Ascending aorta (tissue), 2 donors: ENCODE results near the gene ARFGEF2. TPM values are rescaled to one million over a fixed set of nuclear protein-coding genes. Genes with fewer than 3 reads are reported as not detected.

Experiments used
- DNase-seq, 2 donors: peaks; one replicate each; pipeline ENCODE4 v3.0.0-alpha.2; 2019; ENCODE audit warnings: low spot score in 2 of 2
- H3K27ac ChIP-seq, 2 donors: fragments of 200-600 bp; sonication (generic); one replicate each; pipeline ENCODE4 v1.5.1; 2016 to 2017; ENCODE audit warnings: mild to moderate bottlenecking in 1 of 2
- H3K27me3 ChIP-seq: fragments of 200-600 bp; sonication (generic); one replicate; pipeline ENCODE4 v1.5.1; 2017
- H3K36me3 ChIP-seq, 2 donors: fragments of 200-600 bp; sonication (generic); one replicate each; pipeline ENCODE4 v1.5.1; 2016
- H3K4me1 ChIP-seq, 2 donors: fragments of 200-600 bp; sonication (generic); one replicate each; pipeline ENCODE4 v1.5.1; 2016 to 2017; ENCODE audit warnings: mild to moderate bottlenecking in 1 of 2
- H3K4me3 ChIP-seq, 2 donors: fragments of 200-600 bp; sonication (generic); one replicate each; pipeline ENCODE4 v1.5.1; 2016 to 2017; ENCODE audit warnings: mild to moderate bottlenecking in 1 of 2
- H3K9me3 ChIP-seq, 2 donors: fragments of 200-600 bp; sonication (generic); one replicate each; pipeline ENCODE4 v1.5.1; 2016
- intact Hi-C: fragments of 100-400 bp; cut with DNase I; formaldehyde crosslinking; loops from one replicate; pipeline ENCODE4 v1.15.1; 2023
- total RNA-seq: library from RNA; depleted of rRNA; stranded (reverse); fragments of >200 nt; gene quantifications from one replicate; pipeline ENCODE4 v1.1.0, GENCODE V29; 2016
- TF ChIP-seq, protein P1 (sequence below), 3 experiments: fragments of 200-600 bp in 2 of 3; fragments of 450-650 bp in 1 of 3; sonication (generic) in 2 of 3; IDR thresholded peaks; one replicate each; pipeline ENCODE4 v1.5.1; 2016 to 2019; ENCODE audit warnings: antibody characterized with exemption in 3 of 3, mild to moderate bottlenecking in 1 of 3, moderate library complexity in 1 of 3

Gene ARFGEF2
- total RNA-seq, 1 donor from 2014 or later, result 7.9 TPM

DNA sequence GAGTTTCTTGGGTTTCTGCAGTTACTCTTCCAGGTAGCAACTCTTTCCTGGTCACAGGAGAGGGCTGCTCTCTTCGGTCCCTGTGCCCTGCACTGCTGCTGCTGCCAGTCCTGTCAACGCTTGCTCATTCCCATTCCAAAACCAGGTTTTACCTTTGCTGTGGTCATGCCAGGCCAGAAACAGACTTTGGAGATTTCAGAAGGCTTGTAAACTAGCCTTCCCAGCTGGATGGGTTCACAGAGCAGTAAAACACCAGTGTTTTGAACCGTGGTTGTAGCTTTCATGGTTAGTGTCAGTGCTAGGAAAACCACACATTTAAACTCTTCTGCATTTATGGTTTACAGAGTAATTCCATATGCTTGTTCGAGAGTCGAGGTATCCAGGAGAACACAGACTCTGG, 16.2 kb downstream of the ARFGEF2 start:
- TF ChIP-seq, protein P1, sequence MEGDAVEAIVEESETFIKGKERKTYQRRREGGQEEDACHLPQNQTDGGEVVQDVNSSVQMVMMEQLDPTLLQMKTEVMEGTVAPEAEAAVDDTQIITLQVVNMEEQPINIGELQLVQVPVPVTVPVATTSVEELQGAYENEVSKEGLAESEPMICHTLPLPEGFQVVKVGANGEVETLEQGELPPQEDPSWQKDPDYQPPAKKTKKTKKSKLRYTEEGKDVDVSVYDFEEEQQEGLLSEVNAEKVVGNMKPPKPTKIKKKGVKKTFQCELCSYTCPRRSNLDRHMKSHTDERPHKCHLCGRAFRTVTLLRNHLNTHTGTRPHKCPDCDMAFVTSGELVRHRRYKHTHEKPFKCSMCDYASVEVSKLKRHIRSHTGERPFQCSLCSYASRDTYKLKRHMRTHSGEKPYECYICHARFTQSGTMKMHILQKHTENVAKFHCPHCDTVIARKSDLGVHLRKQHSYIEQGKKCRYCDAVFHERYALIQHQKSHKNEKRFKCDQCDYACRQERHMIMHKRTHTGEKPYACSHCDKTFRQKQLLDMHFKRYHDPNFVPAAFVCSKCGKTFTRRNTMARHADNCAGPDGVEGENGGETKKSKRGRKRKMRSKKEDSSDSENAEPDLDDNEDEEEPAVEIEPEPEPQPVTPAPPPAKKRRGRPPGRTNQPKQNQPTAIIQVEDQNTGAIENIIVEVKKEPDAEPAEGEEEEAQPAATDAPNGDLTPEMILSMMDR (IDR thresholded peaks at IDR 0.05), result no peak
- peaks cover 6 to 13% of the 10 kb centered on the region in 2 donors for H3K36me3 ChIP-seq
- intact Hi-C loops, result no loop called here
- H3K27me3 ChIP-seq, result no peaks in the 10 kb centered on the region
- H3K4me3 ChIP-seq, result no peak overlapping the region
- DNase-seq, result no peak
- H3K4me1 ChIP-seq, result no peaks in the 10 kb centered on the region
- H3K9me3 ChIP-seq, result no peaks in the 10 kb centered on the region
- no peak overlapping the region for H3K27ac ChIP-seq

DNA sequence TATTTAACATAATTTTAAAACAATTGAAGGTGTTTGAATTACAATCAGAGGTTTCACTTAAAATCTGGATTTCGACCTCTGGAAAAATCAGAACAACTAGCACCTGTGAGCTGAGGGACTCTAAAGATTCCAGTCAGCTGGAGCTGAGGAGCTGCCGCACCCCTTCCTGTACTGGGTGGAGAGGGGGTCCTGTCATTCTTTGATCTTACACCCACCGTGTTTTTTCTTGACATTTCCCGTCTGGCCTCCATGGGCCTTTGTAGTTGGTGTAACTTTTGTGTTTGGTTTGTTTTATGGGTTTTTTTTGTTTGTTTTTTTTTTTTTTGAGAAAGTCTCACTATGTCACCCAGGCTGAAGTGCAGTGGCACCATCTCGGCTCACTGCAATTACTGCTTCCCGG, 17.2 kb downstream of the ARFGEF2 start:
- Histone ChIP-seq H3K9me3 (no peaks in the 10 kb centered on the region), H3K4me1 (no peaks in the 10 kb centered on the region), H3K27ac (no peak overlapping the region), H3K27me3 (no peaks in the 10 kb centered on the region), H3K36me3 (peaks cover 9 to 18% of the 10 kb centered on the region in 2 donors), H3K4me3 (no peak overlapping the region)
- DNase-seq, result no peak
- TF ChIP-seq, protein P1 (IDR thresholded peaks at IDR 0.05), result no peak
- intact Hi-C loops, result no loop called here

DNA sequence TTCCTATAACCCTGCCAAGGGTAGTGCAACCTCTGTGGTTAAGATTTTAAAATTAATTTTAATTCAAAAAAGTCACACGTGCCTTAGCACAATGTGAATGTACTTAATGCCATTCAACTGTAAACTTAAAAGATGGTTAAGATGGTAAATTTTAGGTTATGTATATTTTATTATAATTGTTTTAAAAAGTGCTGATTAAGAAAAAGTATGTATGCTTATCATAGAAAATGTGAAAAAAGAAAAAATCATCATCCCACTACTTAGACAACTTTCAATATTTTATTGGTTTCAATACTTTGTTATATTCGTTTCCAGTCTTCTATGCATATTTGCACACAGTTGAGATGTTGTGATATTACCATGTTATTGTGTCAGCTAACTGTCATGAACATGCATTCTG, 18.7 kb downstream of the ARFGEF2 start:
- no peak overlapping the region for H3K4me3 ChIP-seq
- H3K36me3 ChIP-seq, result peaks cover 17 to 30% of the 10 kb centered on the region in 2 donors
- no peaks in the 10 kb centered on the region for H3K27me3 ChIP-seq
- no peak overlapping the region for H3K27ac ChIP-seq
- no peak for DNase-seq
- no peaks in the 10 kb centered on the region for H3K9me3 ChIP-seq
- no peaks in the 10 kb centered on the region for H3K4me1 ChIP-seq
- TF ChIP-seq, protein P1 (IDR thresholded peaks at IDR 0.05), result no peak
- intact Hi-C loops, result no loop called here

DNA sequence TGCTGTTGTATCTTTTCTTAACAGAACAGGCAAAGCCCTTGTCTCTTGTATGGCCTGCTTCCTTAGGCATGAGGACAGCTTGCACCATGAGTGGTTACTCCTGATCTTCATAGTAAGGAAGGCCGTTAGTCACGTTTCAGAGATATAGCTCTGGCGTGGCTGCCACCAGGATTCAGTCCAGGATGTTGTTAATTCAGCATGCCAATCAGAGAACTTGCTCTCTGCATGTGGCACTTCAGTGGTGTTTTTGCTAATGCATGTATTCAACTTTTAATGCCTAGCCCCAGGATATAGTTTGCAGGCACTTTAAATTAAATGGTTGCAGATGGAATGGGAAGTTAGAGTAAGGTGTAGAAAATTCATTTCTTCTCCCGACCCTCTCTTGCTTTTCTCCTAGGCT, 20.0 kb downstream of the ARFGEF2 start:
- TF ChIP-seq, protein P1 (IDR thresholded peaks at IDR 0.05), result no peak
- no peak overlapping the region for H3K27ac ChIP-seq
- intact Hi-C loops, result no loop called here
- no peaks in the 10 kb centered on the region for H3K9me3 ChIP-seq
- H3K27me3 ChIP-seq, result no peaks in the 10 kb centered on the region
- no peak for DNase-seq
- no peak overlapping the region for H3K4me3 ChIP-seq
- no peaks in the 10 kb centered on the region for H3K4me1 ChIP-seq
- peaks cover 21 to 36% of the 10 kb centered on the region in 2 donors for H3K36me3 ChIP-seq

DNA sequence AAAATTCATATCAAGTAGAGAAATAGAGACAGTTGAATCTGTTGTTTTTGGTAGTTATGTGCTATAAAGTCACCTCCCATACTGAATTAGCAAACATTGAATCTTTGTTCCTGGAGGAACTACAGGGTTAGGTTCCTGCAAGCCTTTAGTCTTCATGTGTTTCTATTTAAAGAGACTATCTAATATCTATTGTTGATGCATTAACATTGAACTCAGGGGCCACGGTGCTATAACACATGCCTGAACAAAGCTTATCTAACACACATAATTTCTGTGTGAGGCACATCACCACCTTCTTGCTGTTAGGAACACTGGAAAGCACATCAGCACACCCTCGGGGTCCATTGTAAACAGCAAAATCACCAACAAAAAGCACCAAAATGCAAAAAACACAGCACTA, 21.2 kb downstream of the ARFGEF2 start:
- intact Hi-C loops, result no loop called here
- no peak overlapping the region for H3K27ac ChIP-seq
- H3K4me3 ChIP-seq, result no peak overlapping the region
- TF ChIP-seq, protein P1 (IDR thresholded peaks at IDR 0.05), result no peak
- no peaks in the 10 kb centered on the region for H3K9me3 ChIP-seq
- no peak for DNase-seq
- H3K27me3 ChIP-seq, result no peaks in the 10 kb centered on the region
- no peaks in the 10 kb centered on the region for H3K4me1 ChIP-seq
- peaks cover 23 to 36% of the 10 kb centered on the region in 2 donors for H3K36me3 ChIP-seq

DNA sequence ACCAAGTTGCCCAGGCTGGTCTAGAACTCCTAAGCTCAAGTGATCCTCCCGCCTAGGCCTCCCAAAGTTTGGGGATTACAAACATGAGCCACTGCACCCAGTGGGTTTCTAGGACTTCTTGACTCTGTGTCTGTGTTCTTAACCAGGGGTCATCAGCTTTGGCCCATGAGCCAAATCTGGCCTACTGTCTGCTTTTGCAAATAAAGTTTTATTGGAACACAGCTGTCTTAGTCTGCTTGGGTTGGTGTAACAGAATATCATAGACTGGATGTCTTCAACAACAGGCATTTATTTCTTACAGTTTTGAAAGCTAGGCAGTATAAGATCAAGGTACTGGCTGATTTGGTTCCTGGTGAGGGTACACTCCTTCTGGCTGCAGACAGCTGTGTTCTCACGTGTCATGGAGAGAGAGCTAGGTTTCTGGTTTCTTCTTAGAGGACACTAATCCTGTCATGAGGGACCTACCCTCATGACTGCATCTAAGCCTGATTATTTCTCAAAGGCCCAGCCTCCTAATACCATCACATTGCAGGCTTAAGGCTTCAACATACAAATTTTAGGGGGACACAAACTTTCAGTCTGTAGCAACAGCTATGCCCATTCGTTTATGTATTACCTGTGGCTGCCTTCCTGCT, 23.3 kb downstream of the ARFGEF2 start:
- no peak for DNase-seq
- Histone ChIP-seq H3K27me3 (no peaks in the 10 kb centered on the region), H3K9me3 (no peaks in the 10 kb centered on the region), H3K4me1 (no peaks in the 10 kb centered on the region), H3K36me3 (peaks cover 30 to 54% of the 10 kb centered on the region in 2 donors), H3K4me3 (no peak overlapping the region), H3K27ac (no peak overlapping the region)
- intact Hi-C loops, result no loop called here
- TF ChIP-seq, protein P1 (IDR thresholded peaks at IDR 0.05), result no peak
